GM21360 (cell line): ENCODE measurements around the gene NANOGP8.
"Not testable (repeated sequence)": the region's sequence is repeated elsewhere in the genome, so short reads cannot be mapped to it uniquely, and the experiment has no call there.

Source experiments
- ATAC-seq: cut with Tn5 transposase; IDR thresholded peaks from one replicate; pipeline ENCODE4 v1.9.1; 2021; ENCODE audit warnings: mild to moderate bottlenecking, moderate library complexity; ENCODE audit not compliant: unreplicated experiment

The NANOGP8 gene

GRCh38 chr15:35098737-35099136, 13.6 kb upstream of the NANOGP8 start:
- ATAC-seq: no peak

- no peak for ATAC-seq
Observed at GRCh38 chr15:35095941-35096340, 10.8 kb upstream of the NANOGP8 start.

GRCh38 chr15:35092846-35093245, 7.8 kb upstream of the NANOGP8 start:
- ATAC-seq: no peak

GRCh38 chr15:35092311-35092710, 7.2 kb upstream of the NANOGP8 start:
- no peak for ATAC-seq

DNA sequence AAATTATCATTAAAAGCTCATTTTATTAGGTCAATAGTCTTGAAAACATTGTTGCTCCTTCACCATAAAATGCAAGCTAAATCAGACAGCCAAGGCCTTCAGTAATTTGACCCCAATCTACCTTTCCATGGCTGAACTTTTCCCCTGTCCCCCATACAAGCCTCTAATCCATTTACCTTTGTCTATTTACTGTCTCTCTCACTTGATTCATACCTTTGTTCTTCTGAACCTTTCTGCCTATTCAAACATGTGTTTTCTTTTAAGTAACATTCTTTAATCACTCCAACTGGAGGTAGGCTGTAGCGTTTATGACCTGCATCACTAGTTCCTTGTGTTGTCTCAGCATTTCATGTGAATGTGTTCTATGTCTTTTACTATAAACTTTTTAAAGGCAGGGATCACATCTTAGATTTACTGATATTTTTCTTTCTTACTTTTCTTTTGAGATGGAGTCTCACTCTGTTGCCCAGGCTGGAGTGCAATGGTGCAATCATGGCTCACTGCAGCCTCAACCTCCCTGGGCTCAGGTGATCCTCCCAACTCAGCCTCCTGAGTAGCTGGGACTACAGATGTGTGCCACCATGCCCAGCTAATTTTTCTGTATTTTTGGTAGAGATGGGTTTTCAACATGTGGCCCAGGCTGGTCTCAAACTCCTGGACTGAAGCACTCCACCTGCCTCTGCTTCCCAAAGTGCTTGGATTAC, 5.2 kb upstream of the NANOGP8 start:
- ATAC-seq: no peak

GRCh38 chr15:35089551-35089950, 4.5 kb upstream of the NANOGP8 start:
- no peak for ATAC-seq

DNA sequence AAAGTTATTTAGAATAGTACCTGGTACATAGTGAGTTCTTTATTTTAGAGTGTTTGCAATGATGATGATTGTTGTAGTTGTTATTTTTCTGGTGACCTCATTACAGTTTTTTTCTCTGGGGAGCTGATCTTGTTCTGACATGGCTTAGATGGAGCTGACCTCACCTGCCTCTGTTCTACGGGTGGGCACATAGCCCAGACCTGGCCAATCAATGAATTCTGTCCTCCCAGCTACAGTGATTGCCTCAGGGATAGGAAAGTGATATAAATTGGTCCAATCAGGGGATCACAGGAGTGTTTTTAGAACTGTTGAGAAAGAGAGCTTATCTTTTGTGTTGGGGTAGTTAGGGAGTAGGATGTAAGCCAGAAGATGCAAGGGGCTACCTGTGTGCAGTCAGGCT, 3.2 kb upstream of the NANOGP8 start:
- ATAC-seq: no peak

DNA sequence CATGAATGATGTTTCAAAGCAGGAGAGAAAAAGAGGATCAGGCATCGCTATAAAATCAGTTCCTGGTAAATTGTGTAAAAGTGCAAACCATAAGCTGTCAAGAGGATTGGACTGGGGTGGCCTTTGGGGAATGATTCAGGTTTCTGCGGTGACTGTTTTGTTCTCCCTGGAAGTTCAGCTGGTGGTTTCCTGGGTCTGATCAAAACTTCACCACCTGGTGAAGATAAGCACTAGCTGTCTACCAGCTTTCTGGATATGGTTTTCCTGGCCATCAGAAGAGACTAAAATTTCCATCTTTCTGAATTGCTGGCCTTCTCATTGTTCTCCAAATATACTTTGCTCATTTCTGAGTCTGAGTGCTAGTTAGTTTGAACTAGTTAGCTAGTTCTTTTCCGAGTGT, 2.7 kb upstream of the NANOGP8 start:
- ATAC-seq: no peak

- not testable (repeated sequence) for ATAC-seq
Observed at GRCh38 chr15:35082371-35083348, 2.4 kb downstream of the NANOGP8 start.

GRCh38 chr15:35081626-35082365, 3.3 kb downstream of the NANOGP8 start:
- ATAC-seq: not testable (repeated sequence)

DNA sequence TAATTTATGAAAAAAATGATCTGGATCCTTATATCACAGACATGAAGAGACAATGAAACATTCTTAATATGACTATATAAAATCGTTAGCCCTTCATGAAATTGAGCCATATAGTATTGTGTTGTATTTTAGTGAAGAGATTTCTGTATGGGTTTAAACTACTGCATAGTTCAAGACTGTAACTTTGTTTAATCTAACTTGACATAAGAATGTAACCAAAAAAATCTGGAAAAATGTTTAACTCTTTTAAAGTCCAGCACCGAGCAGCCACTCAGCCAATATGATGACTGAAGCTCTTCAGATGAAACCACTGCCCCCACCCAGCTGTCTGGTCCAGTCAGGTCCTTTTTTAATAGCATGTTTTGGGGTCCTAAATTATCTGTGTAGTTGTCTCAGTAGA, 4.9 kb downstream of the NANOGP8 start:
- no peak for ATAC-seq

- no peak for ATAC-seq
Observed at GRCh38 chr15:35078221-35078915, 6.7 kb downstream of the NANOGP8 start.

DNA sequence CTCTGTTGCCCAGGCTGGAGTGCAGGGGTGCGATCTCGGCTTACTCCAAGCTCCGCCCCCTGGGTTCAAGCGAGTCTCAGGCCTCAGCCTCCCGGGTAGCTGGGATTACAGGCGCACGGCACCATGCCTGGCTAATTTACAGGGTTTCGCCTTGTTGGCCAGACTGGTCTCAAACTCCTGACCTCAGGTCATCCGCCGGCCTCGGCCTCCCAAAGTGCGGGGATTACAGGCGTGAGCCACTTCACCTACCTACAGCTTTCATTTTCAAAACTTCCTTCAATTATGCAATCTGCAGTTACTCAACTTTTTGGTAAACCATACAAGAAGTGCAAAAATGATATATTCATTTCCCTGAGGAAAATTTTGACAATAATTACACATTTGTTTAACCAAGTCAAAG, 14.0 kb downstream of the NANOGP8 start:
- ATAC-seq: no peak

GRCh38 chr15:35068846-35069475, 16.1 kb downstream of the NANOGP8 start:
- ATAC-seq: no peak

GRCh38 chr15:35067496-35068347, 17.4 kb downstream of the NANOGP8 start:
- no peak for ATAC-seq

DNA sequence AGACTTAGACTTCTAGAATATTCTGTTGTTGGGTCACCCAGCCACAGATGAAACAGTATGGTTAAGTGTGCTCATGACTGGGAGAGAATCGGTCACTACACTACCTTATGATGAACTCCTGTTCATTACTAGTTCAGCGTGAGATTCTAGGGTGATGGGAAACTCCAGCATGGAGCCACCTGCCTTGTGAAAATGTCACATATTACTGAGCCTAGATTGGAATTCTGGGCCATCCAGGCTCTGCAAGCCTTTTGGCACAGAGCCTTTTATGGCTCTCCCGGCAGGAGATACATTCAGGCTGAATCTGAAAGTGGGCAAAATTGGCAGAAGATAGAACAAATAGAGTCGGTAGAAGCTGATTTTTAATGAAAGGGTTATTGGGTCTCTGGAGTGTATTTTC, 19.0 kb downstream of the NANOGP8 start:
- no peak for ATAC-seq

DNA sequence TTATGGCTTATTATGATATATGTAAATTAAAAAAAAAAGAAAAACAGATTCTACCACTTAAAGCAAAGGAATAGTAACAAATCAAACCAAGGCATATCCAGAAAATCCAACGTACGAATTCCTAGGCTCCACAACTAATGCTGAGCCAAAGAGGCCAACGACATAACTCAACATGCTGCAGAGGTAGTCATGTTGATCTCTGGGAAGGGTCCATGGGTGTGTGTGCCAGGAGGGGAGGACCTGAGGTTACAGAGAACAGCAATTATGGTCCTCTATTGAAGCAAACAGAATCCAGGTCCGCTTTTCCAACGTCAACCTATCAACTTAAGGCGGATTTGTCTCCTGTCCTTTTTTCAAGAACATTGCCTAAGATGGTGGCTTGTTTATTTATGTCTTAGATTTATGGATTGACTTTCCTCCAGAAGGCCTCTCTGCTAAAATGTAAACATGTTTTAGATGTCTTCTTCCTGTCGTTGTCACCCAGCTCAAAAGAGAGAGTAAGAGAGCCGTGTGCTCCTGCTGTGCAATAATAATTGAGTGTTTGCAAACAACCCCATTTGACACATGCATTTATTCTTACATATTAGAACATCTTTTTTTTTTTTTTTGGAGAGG, 20.4 kb downstream of the NANOGP8 start:
- no peak for ATAC-seq

- no peak for ATAC-seq
Observed at GRCh38 chr15:35062738-35063099, 22.4 kb downstream of the NANOGP8 start.
